Measurements from ENCODE around the gene RSPO3. TPM values are rescaled to one million over a fixed set of nuclear protein-coding genes. Genes with fewer than 3 reads are reported as not detected.
"Not testable (repeated sequence)": the region's sequence is repeated elsewhere in the genome, so short reads cannot be mapped to it uniquely, and the experiment has no call there.

RSPO3 gene
- total RNA-seq, 4 donors from 2014 or later = 0.15 to 1.5 (median 0.72) TPM

DNA sequence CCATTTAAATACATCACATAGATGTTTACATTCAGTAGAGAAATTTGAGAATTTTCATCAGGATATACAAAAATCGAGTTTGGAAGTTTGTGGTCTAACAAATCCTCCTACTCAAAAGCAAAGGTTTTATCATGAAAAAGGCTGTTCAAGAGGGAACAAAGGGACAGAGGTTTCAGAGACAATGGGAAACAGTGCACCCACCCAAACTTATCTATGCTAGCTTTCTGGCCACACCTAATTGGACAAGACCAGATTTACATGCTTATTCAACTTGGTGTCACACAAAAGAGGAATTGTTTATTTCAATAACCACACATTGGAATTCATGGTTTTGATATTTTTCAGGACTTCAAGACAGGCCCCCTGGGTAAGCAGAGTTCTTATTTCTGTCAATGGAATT, 28.4 kb upstream of the RSPO3 start:
- intact Hi-C loops (cut with DNase I; ENCODE audit: low total_unique reads) = no loop called here
- no peak overlapping the region for H3K4me3 ChIP-seq (ENCODE audit: low read depth, poor library complexity, severe bottlenecking)
- WGBS, 2 donors = 47 to 54% methylated on average over 1 of the region's 1 CpG
- TF ChIP-seq, protein P1, sequence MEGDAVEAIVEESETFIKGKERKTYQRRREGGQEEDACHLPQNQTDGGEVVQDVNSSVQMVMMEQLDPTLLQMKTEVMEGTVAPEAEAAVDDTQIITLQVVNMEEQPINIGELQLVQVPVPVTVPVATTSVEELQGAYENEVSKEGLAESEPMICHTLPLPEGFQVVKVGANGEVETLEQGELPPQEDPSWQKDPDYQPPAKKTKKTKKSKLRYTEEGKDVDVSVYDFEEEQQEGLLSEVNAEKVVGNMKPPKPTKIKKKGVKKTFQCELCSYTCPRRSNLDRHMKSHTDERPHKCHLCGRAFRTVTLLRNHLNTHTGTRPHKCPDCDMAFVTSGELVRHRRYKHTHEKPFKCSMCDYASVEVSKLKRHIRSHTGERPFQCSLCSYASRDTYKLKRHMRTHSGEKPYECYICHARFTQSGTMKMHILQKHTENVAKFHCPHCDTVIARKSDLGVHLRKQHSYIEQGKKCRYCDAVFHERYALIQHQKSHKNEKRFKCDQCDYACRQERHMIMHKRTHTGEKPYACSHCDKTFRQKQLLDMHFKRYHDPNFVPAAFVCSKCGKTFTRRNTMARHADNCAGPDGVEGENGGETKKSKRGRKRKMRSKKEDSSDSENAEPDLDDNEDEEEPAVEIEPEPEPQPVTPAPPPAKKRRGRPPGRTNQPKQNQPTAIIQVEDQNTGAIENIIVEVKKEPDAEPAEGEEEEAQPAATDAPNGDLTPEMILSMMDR (IDR thresholded peaks at IDR 0.05) = no peak
- TF ChIP-seq POLR2A (IDR thresholded peaks at IDR 0.05) = no peak
- no peak for DNase-seq (ENCODE audit: low spot score in 2 of 2)

DNA sequence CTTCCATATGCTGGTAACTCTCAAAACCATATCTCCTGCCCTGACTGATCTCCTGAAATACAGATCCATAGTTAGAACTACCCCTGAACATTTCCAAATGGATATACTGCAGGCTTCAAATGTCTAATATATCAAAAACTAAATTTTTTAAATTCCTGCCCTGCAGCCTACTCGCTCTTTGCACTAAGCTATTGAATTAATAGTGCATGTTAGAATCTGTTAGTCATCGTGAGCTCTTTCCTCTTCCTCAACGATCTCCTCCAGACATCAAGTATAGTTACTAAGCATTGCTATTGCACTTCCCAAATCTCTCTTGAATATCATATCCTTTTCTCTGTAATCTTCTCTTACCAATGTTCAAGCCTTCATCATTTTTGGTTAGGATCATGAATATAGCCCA, 26.0 kb upstream of the RSPO3 start:
- WGBS, 2 donors = 45 to 46% methylated on average over 3 of the region's 3 CpGs
- no peak for DNase-seq (ENCODE audit: low spot score in 2 of 2)
- intact Hi-C loops (cut with DNase I; ENCODE audit: low total_unique reads) = no loop called here
- TF ChIP-seq POLR2A (IDR thresholded peaks at IDR 0.05) = no peak
- TF ChIP-seq, protein P1 (IDR thresholded peaks at IDR 0.05) = no peak
- H3K4me3 ChIP-seq (ENCODE audit: low read depth, poor library complexity, severe bottlenecking) = no peak overlapping the region

DNA sequence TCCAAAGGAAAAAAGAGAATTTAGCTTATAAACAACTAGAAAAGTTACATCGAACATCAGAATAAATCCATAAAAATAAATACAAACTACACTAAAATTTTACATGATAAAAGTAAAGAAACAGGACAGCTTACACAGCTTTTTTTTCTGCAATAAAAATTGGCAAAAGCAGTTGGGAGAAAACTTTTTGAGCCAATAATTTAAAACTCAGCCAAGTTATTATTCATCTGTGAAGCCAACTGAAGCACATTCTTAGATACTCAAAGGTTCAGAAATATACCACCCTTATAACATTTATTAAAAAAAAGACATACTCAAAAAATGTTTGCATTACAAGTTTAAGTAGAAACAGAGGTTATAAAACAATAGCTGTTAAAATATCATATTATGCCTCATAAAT, 23.7 kb upstream of the RSPO3 start:
- WGBS, 2 donors = 68 to 73% methylated on average over 1 of the region's 1 CpG

DNA sequence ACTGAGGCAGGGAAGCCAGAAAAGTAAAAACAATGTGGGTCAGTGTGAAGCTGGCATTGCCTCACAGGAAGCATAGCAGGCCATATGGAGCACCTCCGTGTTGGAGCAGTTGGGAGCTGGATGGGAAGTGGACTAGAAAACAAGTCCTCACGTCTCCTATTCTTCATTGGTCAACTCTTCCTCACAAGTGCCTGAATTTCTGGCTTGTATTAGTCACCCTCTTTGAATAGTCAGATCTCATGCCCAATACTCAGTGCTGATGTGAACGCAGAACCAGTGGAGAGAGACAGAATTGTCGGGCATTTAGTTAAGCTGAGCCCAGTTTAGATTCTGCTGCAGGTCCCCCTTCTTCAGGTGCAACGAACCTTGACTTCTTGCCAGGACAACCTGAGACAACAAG, 22.3 kb upstream of the RSPO3 start:
- TF ChIP-seq POLR2A (IDR thresholded peaks at IDR 0.05) = no peak
- TF ChIP-seq, protein P1 (IDR thresholded peaks at IDR 0.05) = no peak
- intact Hi-C loops (cut with DNase I; ENCODE audit: low total_unique reads) = no loop called here
- WGBS, 2 donors = 81 to 83% methylated on average over 5 of the region's 5 CpGs
- no peak overlapping the region for H3K4me3 ChIP-seq (ENCODE audit: low read depth, poor library complexity, severe bottlenecking)
- no peak for DNase-seq (ENCODE audit: low spot score in 2 of 2)

More for the DNA sequence above, 23.7 kb upstream of the RSPO3 start:
- intact Hi-C loops (cut with DNase I; ENCODE audit: low total_unique reads) = no loop called here
- DNase-seq (ENCODE audit: low spot score in 2 of 2) = no peak
- TF ChIP-seq, protein P1 (IDR thresholded peaks at IDR 0.05) = no peak
- TF ChIP-seq POLR2A (IDR thresholded peaks at IDR 0.05) = no peak
- no peak overlapping the region for H3K4me3 ChIP-seq (ENCODE audit: low read depth, poor library complexity, severe bottlenecking)

DNA sequence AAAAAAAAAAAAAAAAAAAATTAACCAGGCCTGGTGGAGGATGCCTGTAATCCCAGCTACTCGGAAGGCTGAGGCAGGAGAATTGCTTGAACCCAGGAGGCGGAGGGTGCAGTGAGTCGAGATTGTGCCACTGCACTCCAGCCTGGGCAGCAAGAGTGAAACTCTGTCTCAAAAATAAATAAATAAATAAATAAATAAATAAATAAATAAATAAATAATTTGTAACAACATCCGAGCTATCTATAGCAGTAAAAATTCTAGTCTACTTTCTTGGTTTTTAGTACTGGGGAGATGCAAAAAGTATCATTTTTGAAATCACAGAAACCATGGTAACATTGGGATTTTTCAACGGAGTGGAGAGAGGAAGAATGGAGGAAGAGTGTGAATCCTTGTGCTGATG, 21.0 kb upstream of the RSPO3 start:
- DNase-seq (ENCODE audit: low spot score in 2 of 2); H3K4me3 ChIP-seq (ENCODE audit: low read depth, poor library complexity, severe bottlenecking); intact Hi-C loops (cut with DNase I; ENCODE audit: low total_unique reads): not testable (repeated sequence)
- 85 to 89% methylated on average over 5 of the region's 5 CpGs for WGBS, 2 donors

DNA sequence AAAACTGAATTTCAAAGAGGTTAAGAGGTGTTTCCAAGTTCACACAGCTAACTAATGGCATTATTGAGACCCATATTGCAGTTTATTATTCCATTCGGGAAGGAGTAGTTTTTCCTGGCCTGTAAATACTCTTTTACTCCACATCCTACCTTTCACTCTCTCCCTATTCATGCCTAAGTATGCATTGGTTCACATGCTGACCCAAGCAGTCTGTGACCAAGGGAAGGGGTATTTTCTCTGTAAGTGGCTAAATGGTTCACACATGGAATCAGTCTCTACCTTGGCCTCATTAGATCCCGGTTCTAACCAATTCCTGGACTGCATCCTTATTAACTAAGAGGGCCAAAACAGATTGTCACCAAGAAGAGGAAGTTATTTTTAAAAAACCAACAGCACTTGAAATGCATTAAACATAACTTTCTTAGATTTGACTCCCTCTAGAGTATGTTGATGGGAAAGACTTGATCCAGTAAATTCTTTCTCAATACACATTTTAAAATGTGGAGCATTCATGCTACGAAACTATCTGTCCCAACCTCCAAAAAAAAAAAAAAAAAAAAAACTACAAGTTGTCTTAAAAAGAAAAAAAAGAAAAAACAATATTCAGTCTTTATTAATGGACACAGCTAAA, 17.8 kb upstream of the RSPO3 start:
- DNase-seq (ENCODE audit: low spot score in 2 of 2) = no peak
- intact Hi-C loops (cut with DNase I; ENCODE audit: low total_unique reads) = no loop called here
- no peak overlapping the region for H3K4me3 ChIP-seq (ENCODE audit: low read depth, poor library complexity, severe bottlenecking)
- 31 to 32% methylated on average over 3 of the region's 3 CpGs for WGBS, 2 donors
- TF ChIP-seq, protein P1 (IDR thresholded peaks at IDR 0.05) = no peak
- no peak for TF ChIP-seq POLR2A (IDR thresholded peaks at IDR 0.05)

All from lower leg skin (tissue), 4 donors.